Coronary artery (tissue), 2 donors: Measurements from ENCODE around the gene OSBPL2.

Source experiments
- DNase-seq: peaks from one replicate; pipeline ENCODE4 v3.0.0-alpha.2; 2017; ENCODE audit warnings: low spot score
- H3K27ac ChIP-seq, 2 donors: fragments of 200-600 bp; sonication (generic); one replicate each; pipeline ENCODE4 v1.5.1; 2016 to 2019
- H3K4me3 ChIP-seq: fragments of 200-600 bp; sonication (generic); 2 replicates; pipeline ENCODE4 v1.5.1; 2016; ENCODE audit warnings: mild to moderate bottlenecking, moderate library complexity
- CTCF ChIP-seq: fragments of 200-600 bp; sonication (generic); IDR thresholded peaks from one replicate; pipeline ENCODE4 v1.5.1; 2019; ENCODE audit warnings: antibody characterized with exemption

OSBPL2 gene

DNA sequence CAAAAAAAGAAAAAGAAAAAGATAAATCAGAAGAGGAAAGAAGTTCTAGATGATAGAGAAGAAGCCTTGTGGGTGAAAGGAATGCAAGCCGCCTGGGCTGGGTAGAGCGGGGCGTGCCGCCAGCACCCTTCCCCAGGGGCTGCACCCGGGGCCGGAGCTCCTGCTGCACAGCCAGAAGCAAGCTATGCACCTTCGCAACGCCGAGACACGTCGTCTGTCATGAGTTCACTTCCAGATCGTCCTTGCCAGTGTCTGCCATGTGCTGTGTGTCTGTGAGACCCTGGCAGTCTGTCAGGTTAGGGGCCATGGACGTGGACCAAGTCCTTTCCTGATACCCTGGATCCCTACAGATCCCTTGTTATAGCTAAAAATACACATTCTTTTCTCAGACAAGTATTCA, 38.9 kb downstream of the OSBPL2 start:
- no peak overlapping the region for H3K4me3 ChIP-seq
- TF ChIP-seq CTCF = no peak
- no peak overlapping the region for H3K27ac ChIP-seq
- DNase-seq = no peak

DNA sequence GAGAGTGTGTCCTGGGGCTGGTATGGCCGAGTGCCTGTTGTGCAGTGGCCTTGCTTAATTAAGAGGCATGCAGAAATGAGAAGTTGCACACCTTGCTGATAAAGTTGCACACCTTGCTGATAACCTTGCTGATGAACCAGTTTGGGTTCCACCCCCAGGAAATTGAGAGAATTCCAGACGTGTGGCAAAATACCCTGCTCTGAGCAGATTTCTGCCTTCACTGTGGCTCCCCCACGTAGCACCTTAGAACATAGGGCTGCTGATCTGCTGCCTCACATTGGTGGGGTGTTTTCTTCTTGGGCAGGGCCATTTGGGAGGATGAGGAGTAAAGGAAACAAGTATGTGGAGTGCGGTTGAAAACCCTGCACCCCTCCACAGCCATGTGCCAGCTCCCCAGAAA, 42.0 kb downstream of the OSBPL2 start:
- no peak for DNase-seq
- Histone ChIP-seq H3K4me3 (no peak overlapping the region), H3K27ac (no peak overlapping the region)
- no peak for TF ChIP-seq CTCF

GRCh38 chr20:62281161-62281933, 43.0 kb downstream of the OSBPL2 start:
- DNase-seq = no peak
- no peak overlapping the region for H3K4me3 ChIP-seq
- H3K27ac ChIP-seq = no peak overlapping the region
- no peak for TF ChIP-seq CTCF

- no peak overlapping the region for H3K4me3 ChIP-seq
- no peak for DNase-seq
- TF ChIP-seq CTCF = no peak
- no peak overlapping the region for H3K27ac ChIP-seq
Observed at GRCh38 chr20:62282103-62282502, 43.8 kb downstream of the OSBPL2 start.

- no peak for DNase-seq
- Histone ChIP-seq H3K27ac (no peak overlapping the region), H3K4me3 (no peak overlapping the region)
- no peak for TF ChIP-seq CTCF
Observed at GRCh38 chr20:62282877-62283503, 44.7 kb downstream of the OSBPL2 start.

DNA sequence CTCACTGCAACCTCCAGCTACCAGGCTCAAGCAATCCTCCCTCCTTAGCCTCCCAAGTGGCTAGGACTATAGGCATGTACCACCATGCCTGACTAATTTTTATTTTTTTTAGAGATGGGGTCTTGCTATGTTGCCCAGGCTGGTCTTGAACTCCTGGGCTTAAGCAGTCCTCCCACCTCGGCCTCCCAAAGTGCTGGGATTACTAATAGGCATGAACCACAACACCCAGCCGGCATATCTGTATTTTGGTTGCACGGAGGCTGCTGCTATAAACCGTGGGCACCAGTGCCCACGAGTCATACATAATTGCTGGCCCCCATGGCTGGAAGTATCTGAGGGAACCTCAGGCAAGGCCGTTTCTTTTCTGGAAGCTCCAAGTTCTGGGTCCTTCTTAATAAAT, 46.1 kb downstream of the OSBPL2 start:
- H3K4me3 ChIP-seq = no peak overlapping the region
- H3K27ac ChIP-seq = no peak overlapping the region
- DNase-seq = no peak
- TF ChIP-seq CTCF = no peak

- TF ChIP-seq CTCF = no peak
- no peak overlapping the region for H3K27ac ChIP-seq
- DNase-seq = no peak
- H3K4me3 ChIP-seq = no peak overlapping the region
Observed at GRCh38 chr20:62285151-62285550, 46.8 kb downstream of the OSBPL2 start.
